HCT116 (cell line): ENCODE measurements around the gene MTRF1L. TPM values are rescaled to one million over a fixed set of nuclear protein-coding genes. Genes with fewer than 3 reads are reported as not detected.
A peak's percentile ranks its signal among the peaks of the same experiment; 100 is the strongest.

Source experiments
- ATAC-seq: fragments of 200-7000 bp; cut with Tn5 transposase; 2 replicates; pipeline ENCODE4 v1.9.1; 2020; ENCODE audit warnings: mild to moderate bottlenecking, moderate library complexity
- BruUV-seq: library from RNA; stranded (reverse); fragments of 400-500 nt; replicated peaks from 2 replicates; lab custom pipeline; 2021; lab: Mats Ljungman, UMichigan
- CTCF ChIA-PET: fragments of 300-600 bp; sonication (Branson Sonifier 250); formaldehyde crosslinking; loops from one replicate; lab custom pipeline; 2021; ENCODE audit warnings: antibody characterized with exemption; lab: Charles Lee
- POLR2A ChIA-PET: fragments of 300-600, 350-600 bp; sonication (Branson Sonifier 250); formaldehyde crosslinking; loops from one replicate; lab custom pipeline; 2021; ENCODE audit warnings: antibody characterized with exemption; lab: Charles Lee
- RAD21 ChIA-PET, 2 experiments: fragments of 300-600 bp; sonication (Branson Sonifier 250); formaldehyde crosslinking; loops; one replicate each; lab custom pipeline; 2023; ENCODE audit warnings: low total read pairs in 2 of 2; ENCODE audit not compliant: uncharacterized antibody in 2 of 2, unreplicated experiment in 2 of 2, low non-redundant PET in 1 of 2; lab: Charles Lee
- DNase-seq: peaks from one replicate; pipeline ENCODE4 v3.0.0-alpha.2; 2010; ENCODE audit warnings: low read depth, low spot score
- H2AFZ ChIP-seq: fragments of 200-600 bp; shearing (Covaris generic), sonication (generic); 2 replicates; pipeline ENCODE4 v1.6.1; 2017; ENCODE audit warnings: low read depth, mixed run types, mixed read lengths, antibody characterized with exemption, low read length; ENCODE audit not compliant: poor library complexity, severe bottlenecking
- H3K27ac ChIP-seq: 2 replicates; pipeline ENCODE4 v1.5.1; 2012; ENCODE audit warnings: low read depth, low read length
- H3K27me3 ChIP-seq: fragments of 200-600 bp; sonication (generic); 2 replicates; pipeline ENCODE4 v1.6.1; 2016; ENCODE audit warnings: mixed run types, low read length, mixed read lengths; ENCODE audit not compliant: insufficient read depth
- H3K36me3 ChIP-seq, 2 experiments: fragments of 200-500 bp in 1 of 2; fragments of 200-600 bp in 1 of 2; sonication (Bioruptor generic) in 1 of 2; sonication (generic) in 1 of 2; 2 replicates each; pipeline versions ENCODE4 v1.5.1 to v1.6.1; 2014 to 2016; ENCODE audit warnings: low read length in 2 of 2, inconsistent platforms in 1 of 2, mixed read lengths in 1 of 2, mixed run types in 1 of 2; ENCODE audit not compliant: insufficient read depth in 2 of 2, control insufficient read depth in 1 of 2
- H3K4me1 ChIP-seq, 2 experiments: fragments of 200-600 bp in 1 of 2; sonication (generic) in 1 of 2; 2 replicates each; pipeline versions ENCODE4 v1.5.1 to v1.6.1; 2012 to 2017; ENCODE audit warnings: low read length in 2 of 2, inconsistent platforms in 1 of 2, mild to moderate bottlenecking in 1 of 2, mixed read lengths in 1 of 2, mixed run types in 1 of 2, moderate library complexity in 1 of 2; ENCODE audit not compliant: insufficient read depth in 2 of 2, control insufficient read depth in 1 of 2
- H3K4me2 ChIP-seq: fragments of 200-600 bp; sonication (generic); 2 replicates; pipeline ENCODE4 v1.6.1; 2017; ENCODE audit warnings: mixed run types, low read length, mixed read lengths
- H3K4me3 ChIP-seq, 2 experiments: fragments of 200-600 bp in 1 of 2; sonication (generic) in 1 of 2; replicated peaks in 1 of 2; 2 replicates each; pipeline ENCODE4 v1.5.1; 2011 to 2016; ENCODE audit warnings: low read length in 2 of 2, control low read depth in 1 of 2, low read depth in 1 of 2, mild to moderate bottlenecking in 1 of 2, mixed read lengths in 1 of 2, mixed run types in 1 of 2
- H3K79me2 ChIP-seq: fragments of 200-600 bp; sonication (generic); 2 replicates; pipeline ENCODE4 v1.6.1; 2017; ENCODE audit warnings: mild to moderate bottlenecking, mixed run types, low read length, moderate library complexity, mixed read lengths; ENCODE audit not compliant: insufficient read depth
- H3K9ac ChIP-seq: fragments of 200-600 bp; sonication (generic); 2 replicates; pipeline ENCODE4 v1.6.1; 2016; ENCODE audit warnings: low read length, mixed read lengths
- H3K9me2 ChIP-seq: fragments of 200-600 bp; sonication (generic), shearing (Covaris generic); 2 replicates; pipeline ENCODE4 v1.6.1; 2017; ENCODE audit warnings: mixed run types, mild to moderate bottlenecking, moderate library complexity; ENCODE audit not compliant: insufficient read depth
- H3K9me3 ChIP-seq, 2 experiments: fragments of 200-500 bp in 1 of 2; fragments of 200-600 bp in 1 of 2; sonication (Bioruptor generic) in 1 of 2; sonication (generic) in 1 of 2; 2 replicates each; pipeline ENCODE4 v1.6.1; 2014 to 2017; ENCODE audit warnings: low read length in 2 of 2, mixed read lengths in 2 of 2, inconsistent platforms in 1 of 2, low read depth in 1 of 2, mild to moderate bottlenecking in 1 of 2, mixed run types in 1 of 2, moderate library complexity in 1 of 2; ENCODE audit not compliant: control insufficient read depth in 1 of 2, insufficient read depth in 1 of 2
- H4K20me1 ChIP-seq: fragments of 200-600 bp; sonication (generic), shearing (Covaris generic); 2 replicates; pipeline ENCODE4 v1.6.1; 2017; ENCODE audit warnings: mixed run types, mild to moderate bottlenecking, moderate library complexity; ENCODE audit not compliant: insufficient read depth
- ATF3 ChIP-seq: IDR thresholded peaks from 2 replicates; pipeline ENCODE4 v1.6.1; 2012
- CTCF ChIP-seq, 3 experiments: fragments of 200-600 bp in 1 of 3; sonication (generic) in 1 of 3; IDR thresholded peaks in 2 of 3; conservative IDR thresholded peaks in 1 of 3; 2 replicates each; pipeline ENCODE4 v1.5.1; 2012 to 2017; ENCODE audit warnings: low read depth in 2 of 3, low read length in 2 of 3, antibody characterized with exemption in 1 of 3, borderline replicate concordance in 1 of 3, control low read depth in 1 of 3, mild to moderate bottlenecking in 1 of 3, mixed read lengths in 1 of 3, mixed run types in 1 of 3, moderate library complexity in 1 of 3; ENCODE audit not compliant: insufficient read depth in 1 of 3
- EZH2phosphoT487 ChIP-seq: fragments of 200-600 bp; IDR thresholded peaks from 2 replicates; pipeline ENCODE4 v1.6.1; 2018; ENCODE audit warnings: antibody characterized with exemption, borderline replicate concordance
- JUND ChIP-seq: IDR thresholded peaks from 2 replicates; pipeline ENCODE4 v1.6.1; 2012
- MAX ChIP-seq: IDR thresholded peaks from 2 replicates; pipeline ENCODE4 v1.6.1; 2012
- POLR2A ChIP-seq: IDR thresholded peaks from 2 replicates; pipeline ENCODE4 v1.7.0; 2011; ENCODE audit warnings: borderline replicate concordance; ENCODE audit not compliant: insufficient read depth, insufficient read length; ENCODE audit errors: extremely low read depth
- POLR2AphosphoS5 ChIP-seq: IDR thresholded peaks from 2 replicates; pipeline ENCODE4 v1.6.1; 2011; ENCODE audit warnings: mild to moderate bottlenecking, low read depth, low read length, moderate library complexity
- SRF ChIP-seq: IDR thresholded peaks from 2 replicates; pipeline ENCODE4 v1.6.1; 2012; ENCODE audit warnings: low read depth
- intact Hi-C: fragments of 100-400 bp; cut with micrococcal nuclease; formaldehyde crosslinking; loops from 2 replicates; pipeline ENCODE4 v1.10.0; 2022
- total RNA-seq: library from RNA; stranded (reverse); gene quantifications from one replicate; pipeline ENCODE4 v1.2.1, GENCODE V29; 2021; ENCODE audit not compliant: unreplicated experiment

MTRF1L gene
- total RNA-seq, 1 experiment from 2014 or later, result 26.2 TPM

GRCh38 chr6:152982904-152983636, 19.4 kb downstream of the MTRF1L start, which contains the start of gene FBXO5 (continued):
- TF ChIP-seq CTCF (IDR thresholded peaks at IDR 0.05 in 2 of 3, conservative IDR thresholded peaks at IDR 0.05 in 1 of 3; ENCODE audit: borderline replicate concordance in 1 of 3, insufficient read depth in 1 of 3, low read depth in 2 of 3, low read length in 2 of 3), result no peak
- TF ChIP-seq ATF3, result no peak
- TF ChIP-seq SRF, result no peak
- no peak for TF ChIP-seq EZH2phosphoT487

- H3K79me2 ChIP-seq, result peaks cover 93% of the 10 kb centered on the region
- ChIA-PET RAD21 (no interaction called here), POLR2A (interaction anchor here (0.6 to 1.9 kb wide), 9 partner anchors 9 to 255 kb away, joined by 3 to 6 read pairs (median 3); partner anchors contain the start of gene MTRF1L), CTCF (interaction anchor here (1.0 kb wide), 1 partner anchor 9 kb away, joined by 4 read pairs; no protein-coding TSS in a partner anchor)
- no peak overlapping the region for H2AFZ ChIP-seq
- H3K27ac ChIP-seq, result peak overlapping the region; percentile 87
- H3K4me3 ChIP-seq, result peak overlapping the region; percentile 93 to 94
- BruUV-seq, result no TSS peak
- peaks cover 8 to 28% of the 10 kb centered on the region in 2 experiments; a peak in 3 of 4 replicates for H3K4me1 ChIP-seq
- TF ChIP-seq JUND (no peak), POLR2AphosphoS5 (0 out of 2 replicates have a peak, but pooled peaks have one; percentile 20), CTCF (IDR thresholded peaks at IDR 0.05 in 2 of 3, conservative IDR thresholded peaks at IDR 0.05 in 1 of 3; ENCODE audit: borderline replicate concordance in 1 of 3, insufficient read depth in 1 of 3, low read depth in 2 of 3, low read length in 2 of 3) (no peak), MAX (no peak), POLR2A (peak; percentile 19)
- ATAC-seq, result peak; percentile 6; the same call in 1 of the 2 replicates
- no peak for DNase-seq
- H3K4me2 ChIP-seq, result peak overlapping the region; percentile 91
- H3K27me3 ChIP-seq, result no peaks in the 10 kb centered on the region
- H3K9me3 ChIP-seq, result no peaks in the 10 kb centered on the region
- H3K9me2 ChIP-seq, result no peaks in the 10 kb centered on the region
- intact Hi-C loops, result no loop called here
- H4K20me1 ChIP-seq, result peaks cover 5% of the 10 kb centered on the region; the same call in 1 of the 2 replicates
- peaks cover 4 to 33% of the 10 kb centered on the region in 2 experiments; a peak in 2 of 4 replicates for H3K36me3 ChIP-seq
- H3K9ac ChIP-seq, result peak overlapping the region; percentile 99
Measured at GRCh38 chr6:152981989-152982903, 20.3 kb downstream of the MTRF1L start.
